RWPE2 (cell line): ENCODE measurements around the gene PARVB.

Source experiments
- ATAC-seq: fragments of 200-7000 bp; cut with Tn5 transposase; 3 replicates; pipeline ENCODE4 v1.9.1; 2021; ENCODE audit warnings: low read depth
- DNase-seq: peaks from one replicate; pipeline ENCODE4 v3.0.0-alpha.2; 2020; ENCODE audit warnings: low spot score
- H3K27ac ChIP-seq: fragments of 450-650 bp; 2 replicates; pipeline ENCODE4 v1.5.1; 2017; ENCODE audit warnings: mild to moderate bottlenecking; ENCODE audit not compliant: poor library complexity, severe bottlenecking
- H3K27me3 ChIP-seq: fragments of 250-450 bp; sonication (Bioruptor Pico); 2 replicates; pipeline ENCODE4 v1.5.1; 2021; ENCODE audit warnings: mild to moderate bottlenecking, moderate library complexity; ENCODE audit not compliant: insufficient read depth, poor library complexity, severe bottlenecking
- H3K36me3 ChIP-seq: fragments of 250-450 bp; sonication (Bioruptor Pico); 2 replicates; pipeline ENCODE4 v1.5.1; 2020; ENCODE audit warnings: low read depth, mild to moderate bottlenecking, moderate library complexity
- H3K4me1 ChIP-seq: fragments of 250-450 bp; sonication (Bioruptor Pico); 2 replicates; pipeline ENCODE4 v1.5.1; 2021; ENCODE audit warnings: mild to moderate bottlenecking, moderate library complexity; ENCODE audit not compliant: insufficient read depth, poor library complexity, severe bottlenecking
- H3K4me3 ChIP-seq: fragments of 250-450 bp; sonication (Bioruptor Pico); 2 replicates; pipeline ENCODE4 v1.5.1; 2021; ENCODE audit warnings: mild to moderate bottlenecking, moderate library complexity; ENCODE audit not compliant: severe bottlenecking
- H3K9me3 ChIP-seq: fragments of 250-450 bp; sonication (Bioruptor Pico); 2 replicates; pipeline ENCODE4 v1.5.1; 2021; ENCODE audit warnings: mild to moderate bottlenecking, moderate library complexity; ENCODE audit not compliant: severe bottlenecking
- CTCF ChIP-seq: fragments of 450-650 bp; IDR thresholded peaks from one replicate; pipeline ENCODE4 v1.5.1; 2017; ENCODE audit warnings: mild to moderate bottlenecking, moderate library complexity; ENCODE audit not compliant: poor library complexity, severe bottlenecking

Gene PARVB

DNA sequence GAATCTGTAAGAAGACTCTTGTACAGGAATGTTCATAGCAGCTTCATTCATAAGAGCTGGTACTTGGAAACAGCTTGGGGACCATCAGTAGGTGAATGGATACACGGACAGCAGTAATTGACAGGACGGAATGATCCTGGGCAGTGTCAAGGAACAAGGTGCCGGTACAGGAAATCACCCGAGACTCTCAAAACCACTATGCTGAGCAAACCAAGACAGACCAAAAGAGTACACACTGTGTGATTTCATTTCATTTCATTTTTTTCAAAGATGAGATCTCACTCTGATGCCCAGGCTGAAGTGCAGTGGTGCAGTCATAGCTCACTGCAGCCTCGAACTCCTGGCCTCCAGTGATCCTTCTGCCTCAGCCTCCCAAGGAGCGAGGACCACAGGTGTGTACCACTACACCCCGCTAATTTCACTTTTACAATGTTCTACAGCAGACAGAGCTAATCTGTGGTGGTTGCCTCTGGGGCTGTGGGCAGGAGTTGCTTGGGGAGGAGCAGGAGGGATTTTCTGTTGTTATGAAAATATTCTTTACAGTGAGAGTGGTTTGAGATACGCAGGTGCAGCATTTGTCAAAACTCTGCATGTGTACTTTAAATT is 15.6 kb downstream of the PARVB start:
- no peak for ATAC-seq
- DNase-seq, result no peak
- no peaks in the 10 kb centered on the region for H3K36me3 ChIP-seq
- H3K4me1 ChIP-seq, result peaks cover 8% of the 10 kb centered on the region
- H3K9me3 ChIP-seq, result no peaks in the 10 kb centered on the region
- H3K4me3 ChIP-seq, result no peak overlapping the region
- no peak overlapping the region for H3K27ac ChIP-seq
- no peaks in the 10 kb centered on the region for H3K27me3 ChIP-seq
- TF ChIP-seq CTCF, result no peak

GRCh38 chr22:44042249-44043218 is 18.4 kb downstream of the PARVB start:
- H3K4me3 ChIP-seq, result no peak overlapping the region
- TF ChIP-seq CTCF, result no peak
- no peaks in the 10 kb centered on the region for H3K27me3 ChIP-seq
- no peak for ATAC-seq
- no peak for DNase-seq
- no peaks in the 10 kb centered on the region for H3K36me3 ChIP-seq
- no peaks in the 10 kb centered on the region for H3K9me3 ChIP-seq
- H3K4me1 ChIP-seq, result peaks cover 8% of the 10 kb centered on the region
- no peak overlapping the region for H3K27ac ChIP-seq

DNA sequence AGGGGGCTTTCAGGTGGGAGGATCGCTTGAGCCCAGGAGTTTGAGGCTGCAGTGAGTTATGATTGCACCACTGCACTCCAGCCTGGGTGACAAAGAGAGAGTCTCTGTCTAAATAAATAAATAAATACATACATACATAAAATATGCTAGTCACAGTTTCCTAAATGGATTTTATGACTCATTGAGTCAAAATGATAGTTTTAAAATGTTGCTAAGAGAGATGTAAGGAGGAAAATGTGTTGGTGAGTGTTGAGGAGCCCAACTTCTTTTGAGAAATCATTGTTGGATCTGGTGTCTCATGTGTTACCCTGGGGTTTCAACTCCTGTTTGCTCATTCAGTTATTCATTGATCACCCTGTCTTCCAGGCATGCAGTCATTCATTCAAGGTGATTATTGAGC is 21.0 kb downstream of the PARVB start:
- Histone ChIP-seq H3K4me3 (no peak overlapping the region), H3K4me1 (no peaks in the 10 kb centered on the region), H3K27me3 (no peaks in the 10 kb centered on the region), H3K36me3 (no peaks in the 10 kb centered on the region), H3K9me3 (no peaks in the 10 kb centered on the region), H3K27ac (no peak overlapping the region)
- no peak for ATAC-seq
- no peak for TF ChIP-seq CTCF
- DNase-seq, result no peak

- no peaks in the 10 kb centered on the region for H3K4me1 ChIP-seq
- TF ChIP-seq CTCF, result no peak
- no peaks in the 10 kb centered on the region for H3K36me3 ChIP-seq
- no peaks in the 10 kb centered on the region for H3K27me3 ChIP-seq
- no peak for ATAC-seq
- no peak overlapping the region for H3K27ac ChIP-seq
- no peak for DNase-seq
- no peaks in the 10 kb centered on the region for H3K9me3 ChIP-seq
- H3K4me3 ChIP-seq, result no peak overlapping the region
Measured at GRCh38 chr22:44046485-44047141, 22.5 kb downstream of the PARVB start.
